SU-DHL-6 (cell line): ENCODE results near the gene TK1.
A peak's percentile ranks its signal among the peaks of the same experiment; 100 is the strongest.

Experiments used
- EZH2phosphoT487 ChIP-seq: fragments of 200-600 bp; sonication (generic), shearing (Covaris generic); conservative IDR thresholded peaks from 2 replicates; pipeline ENCODE4 v1.6.1; 2018; ENCODE audit warnings: mild to moderate bottlenecking, antibody characterized with exemption, low read length, moderate library complexity, mixed read lengths
- TF ChIP-seq, protein P1 (sequence below): fragments of 200-600 bp; sonication (generic); IDR thresholded peaks from one replicate; pipeline ENCODE4 v1.5.1; 2017; ENCODE audit warnings: antibody characterized with exemption, mild to moderate bottlenecking, low read length, moderate library complexity; ENCODE audit not compliant: insufficient read depth, poor library complexity, severe bottlenecking

DNA sequence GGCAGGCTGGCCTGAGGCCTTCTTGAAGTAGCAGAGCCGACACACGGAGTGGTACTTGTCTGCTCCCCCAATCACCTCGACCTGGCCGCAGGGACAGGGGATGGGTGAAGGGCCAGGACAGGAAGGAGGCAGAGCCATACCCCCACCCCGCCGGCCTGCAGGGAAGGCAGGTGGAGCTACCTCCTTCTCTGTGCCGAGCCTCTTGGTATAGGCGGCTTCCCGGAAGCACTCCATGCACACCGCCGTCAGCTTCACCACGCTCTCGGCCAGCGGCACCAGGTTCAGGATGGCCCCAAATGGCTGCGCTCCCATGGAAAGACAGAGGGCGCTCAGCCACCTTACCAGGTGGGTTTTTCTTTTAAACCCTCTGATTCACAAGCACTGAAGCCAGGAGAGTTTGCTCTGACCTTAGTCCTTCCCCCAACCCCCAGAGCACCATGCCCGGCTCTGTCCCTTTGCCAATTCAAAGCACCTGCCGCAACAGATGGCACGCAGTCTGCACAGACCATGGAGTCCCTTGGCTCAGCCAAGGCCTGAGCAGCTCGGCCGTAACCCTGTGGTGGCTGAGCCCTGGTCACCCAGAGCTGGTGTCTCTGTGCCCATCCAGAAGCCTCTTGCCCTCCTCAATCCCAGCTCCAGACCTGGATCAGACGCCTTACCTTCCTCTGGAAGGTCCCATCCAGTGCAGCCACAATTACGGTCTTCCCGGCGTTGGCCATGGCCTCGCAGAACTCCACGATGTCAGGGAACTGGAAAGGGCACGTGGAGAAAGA lies 11.8 kb downstream of the TK1 start:
- TF ChIP-seq, protein P1, sequence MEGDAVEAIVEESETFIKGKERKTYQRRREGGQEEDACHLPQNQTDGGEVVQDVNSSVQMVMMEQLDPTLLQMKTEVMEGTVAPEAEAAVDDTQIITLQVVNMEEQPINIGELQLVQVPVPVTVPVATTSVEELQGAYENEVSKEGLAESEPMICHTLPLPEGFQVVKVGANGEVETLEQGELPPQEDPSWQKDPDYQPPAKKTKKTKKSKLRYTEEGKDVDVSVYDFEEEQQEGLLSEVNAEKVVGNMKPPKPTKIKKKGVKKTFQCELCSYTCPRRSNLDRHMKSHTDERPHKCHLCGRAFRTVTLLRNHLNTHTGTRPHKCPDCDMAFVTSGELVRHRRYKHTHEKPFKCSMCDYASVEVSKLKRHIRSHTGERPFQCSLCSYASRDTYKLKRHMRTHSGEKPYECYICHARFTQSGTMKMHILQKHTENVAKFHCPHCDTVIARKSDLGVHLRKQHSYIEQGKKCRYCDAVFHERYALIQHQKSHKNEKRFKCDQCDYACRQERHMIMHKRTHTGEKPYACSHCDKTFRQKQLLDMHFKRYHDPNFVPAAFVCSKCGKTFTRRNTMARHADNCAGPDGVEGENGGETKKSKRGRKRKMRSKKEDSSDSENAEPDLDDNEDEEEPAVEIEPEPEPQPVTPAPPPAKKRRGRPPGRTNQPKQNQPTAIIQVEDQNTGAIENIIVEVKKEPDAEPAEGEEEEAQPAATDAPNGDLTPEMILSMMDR: peak; percentile 16
- TF ChIP-seq EZH2phosphoT487: no peak
